NCI-H524 (cell line): ENCODE data around the gene PIR.

Source experiments
- DNase-seq, 2 experiments: peaks; one replicate each; lab custom pipeline; 2025; lab: John Stamatoyannopoulos, UW

Gene PIR

GRCh38 chrX:15493118-15493962, at the start of gene PIR:
PIR (minus strand) TSS chrX:15493333; CDS start chrX:15491257, 2,076 bp downstream.
- DNase-seq: peak; percentile 70 to 86

GRCh38 chrX:15530318-15530717, 37.2 kb upstream of the PIR start:
- peak in 1 of 2 experiments; percentile 7 for DNase-seq

- DNase-seq: no peak
These were observed 36.0 kb upstream of the PIR start for GRCh38 chrX:15529165-15529564.

GRCh38 chrX:15525664-15526416, 32.7 kb upstream of the PIR start:
- peak; percentile 28 to 75 for DNase-seq

GRCh38 chrX:15524417-15524816, 31.3 kb upstream of the PIR start:
- DNase-seq: peak in 1 of 2 experiments; percentile 15

- DNase-seq: no peak
These were observed 30.0 kb upstream of the PIR start for GRCh38 chrX:15523088-15523487.

GRCh38 chrX:15522464-15522863, 29.3 kb upstream of the PIR start:
- no peak for DNase-seq

GRCh38 chrX:15515931-15516330, 22.8 kb upstream of the PIR start:
- DNase-seq: no peak

GRCh38 chrX:15514279-15514678, 21.1 kb upstream of the PIR start:
- no peak for DNase-seq

GRCh38 chrX:15512401-15512965, 19.4 kb upstream of the PIR start:
- DNase-seq: no peak

- no peak for DNase-seq
These were observed 18.4 kb upstream of the PIR start for GRCh38 chrX:15511563-15511962.

- no peak for DNase-seq
These were observed 16.7 kb upstream of the PIR start for GRCh38 chrX:15509845-15510244.

GRCh38 chrX:15507005-15507404, 13.9 kb upstream of the PIR start:
- no peak for DNase-seq

GRCh38 chrX:15505101-15505500, 12.0 kb upstream of the PIR start:
- no peak for DNase-seq

- no peak for DNase-seq
These were observed 11.5 kb upstream of the PIR start for GRCh38 chrX:15504661-15505060.

GRCh38 chrX:15501506-15501905, 8.4 kb upstream of the PIR start:
- no peak for DNase-seq

- no peak for DNase-seq
These were observed 7.4 kb upstream of the PIR start, which contains the start of gene BMX for GRCh38 chrX:15500497-15500966. BMX (plus strand) TSS chrX:15500807; CDS start chrX:15508354, 7,547 bp downstream.

GRCh38 chrX:15499976-15500375, 6.8 kb upstream of the PIR start:
- DNase-seq: no peak

GRCh38 chrX:15498741-15499140, 5.6 kb upstream of the PIR start:
- DNase-seq: no peak

GRCh38 chrX:15497865-15498264, 4.7 kb upstream of the PIR start:
- peak; percentile 37 to 71 for DNase-seq

GRCh38 chrX:15496824-15497223, 3.7 kb upstream of the PIR start:
- no peak for DNase-seq

GRCh38 chrX:15495801-15496200, 2.7 kb upstream of the PIR start:
- no peak for DNase-seq

GRCh38 chrX:15492469-15492868, 664 bp downstream of the PIR start:
- no peak for DNase-seq
